GM18520 (cell line): Measurements from ENCODE around the gene NAT16.
"Not testable (repeated sequence)": the region's sequence is repeated elsewhere in the genome, so short reads cannot be mapped to it uniquely, and the experiment has no call there.

Experiments used
- ATAC-seq: cut with Tn5 transposase; IDR thresholded peaks from one replicate; pipeline ENCODE4 v1.9.1; 2021; ENCODE audit not compliant: unreplicated experiment

The NAT16 gene

GRCh38 chr7:101202603-101202918 lies 22.5 kb upstream of the NAT16 start:
- ATAC-seq, result no peak

GRCh38 chr7:101201695-101202602 lies 21.9 kb upstream of the NAT16 start:
- no peak for ATAC-seq

GRCh38 chr7:101200862-101201599 lies 20.9 kb upstream of the NAT16 start, which contains the start of gene MOGAT3:
MOGAT3 (minus strand) TSS chr7:101201036; CDS start chr7:101200854, 182 bp downstream.
- ATAC-seq, result no peak

DNA sequence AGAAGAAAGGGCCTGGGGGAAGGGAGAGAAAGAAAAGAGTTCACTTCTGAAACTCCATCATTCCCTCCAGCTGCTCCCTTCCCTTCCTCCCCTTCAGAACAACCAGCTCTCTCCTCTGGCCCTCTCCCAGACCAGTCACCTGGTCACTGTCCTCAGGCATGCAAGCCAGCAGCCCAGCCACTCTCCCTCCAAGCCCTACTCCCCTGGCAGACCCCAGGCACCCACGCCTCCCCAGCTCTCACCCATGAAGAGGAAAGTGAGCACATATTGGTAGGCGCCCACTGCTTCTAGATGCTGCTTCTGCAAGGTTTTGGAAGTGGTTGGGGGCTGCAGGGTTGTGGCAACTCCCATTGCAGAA lies 20.4 kb upstream of the NAT16 start:
- ATAC-seq, result no peak

GRCh38 chr7:101199522-101199921 lies 19.4 kb upstream of the NAT16 start:
- ATAC-seq, result not testable (repeated sequence)

- no peak for ATAC-seq
Measured at GRCh38 chr7:101198476-101198875, 18.4 kb upstream of the NAT16 start.

- no peak for ATAC-seq
Measured at GRCh38 chr7:101197991-101198390, 17.9 kb upstream of the NAT16 start.

DNA sequence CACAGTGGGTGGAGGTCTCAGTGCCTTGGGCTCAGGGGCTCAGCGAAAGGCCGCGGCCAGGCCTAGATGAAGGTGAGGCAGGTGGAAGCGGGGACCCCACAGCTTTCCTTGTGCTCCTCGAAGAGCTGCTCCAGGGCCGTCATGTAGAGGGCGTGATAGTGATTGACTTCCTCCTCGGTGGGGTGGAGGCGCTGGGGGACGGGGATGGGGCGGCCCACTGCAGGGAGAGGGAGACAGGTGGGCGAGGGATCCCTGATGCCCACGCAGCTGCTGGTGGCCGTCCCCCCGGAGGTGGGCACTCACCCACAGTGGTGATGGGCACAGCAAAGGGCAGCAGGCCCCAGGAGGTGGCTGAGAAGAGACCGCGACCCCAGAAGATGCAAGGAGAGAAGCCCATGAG lies 15.8 kb upstream of the NAT16 start:
- ATAC-seq, result no peak

DNA sequence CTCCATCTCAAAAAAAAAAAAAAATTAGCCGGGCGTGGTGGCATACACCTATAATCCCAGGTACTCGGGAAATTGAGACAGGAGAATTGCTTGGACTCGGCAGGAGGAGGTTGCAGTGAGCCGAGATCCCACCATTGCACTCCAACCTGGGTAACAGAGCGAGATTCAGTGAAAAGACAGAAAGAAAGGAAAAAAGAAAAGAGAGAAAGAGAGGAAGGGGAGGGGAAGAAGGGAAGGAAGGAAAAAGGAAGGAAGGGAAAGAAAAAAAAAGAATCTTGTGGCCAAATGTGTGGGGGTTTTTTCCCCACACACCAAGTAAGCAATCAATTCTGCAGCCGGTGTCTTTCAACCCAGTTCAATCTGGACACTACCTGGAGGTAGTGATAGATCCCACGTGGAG lies 9.0 kb upstream of the NAT16 start:
- no peak for ATAC-seq

DNA sequence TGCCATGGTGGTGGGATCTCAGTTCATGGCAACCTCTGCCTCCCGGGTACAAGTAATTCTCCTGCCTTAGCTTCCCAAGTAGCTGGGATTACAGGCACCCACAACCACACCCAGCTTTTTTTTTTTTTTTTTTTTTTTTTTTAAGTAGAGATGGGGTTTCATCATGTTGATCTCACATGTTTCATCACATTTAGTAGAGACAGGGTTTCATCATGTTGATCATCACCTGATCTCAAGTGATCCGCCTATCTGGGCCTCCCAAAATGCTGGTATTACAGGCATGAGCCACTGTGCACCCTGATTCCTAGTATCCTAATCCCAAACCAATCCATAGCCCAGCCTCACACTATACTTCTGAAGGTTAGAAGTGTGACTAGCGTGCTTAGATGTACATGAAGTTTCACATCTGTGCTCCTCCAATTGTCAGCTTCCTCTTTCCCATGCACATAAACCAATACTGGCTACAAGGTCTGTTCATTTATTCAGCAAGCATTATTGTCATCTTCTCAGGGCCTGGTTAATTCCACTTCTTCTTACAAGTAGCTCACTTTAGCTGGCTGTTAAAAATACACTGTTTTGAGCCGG lies 6.8 kb upstream of the NAT16 start:
- ATAC-seq, result no peak

GRCh38 chr7:101186194-101186593 lies 6.1 kb upstream of the NAT16 start:
- no peak for ATAC-seq

DNA sequence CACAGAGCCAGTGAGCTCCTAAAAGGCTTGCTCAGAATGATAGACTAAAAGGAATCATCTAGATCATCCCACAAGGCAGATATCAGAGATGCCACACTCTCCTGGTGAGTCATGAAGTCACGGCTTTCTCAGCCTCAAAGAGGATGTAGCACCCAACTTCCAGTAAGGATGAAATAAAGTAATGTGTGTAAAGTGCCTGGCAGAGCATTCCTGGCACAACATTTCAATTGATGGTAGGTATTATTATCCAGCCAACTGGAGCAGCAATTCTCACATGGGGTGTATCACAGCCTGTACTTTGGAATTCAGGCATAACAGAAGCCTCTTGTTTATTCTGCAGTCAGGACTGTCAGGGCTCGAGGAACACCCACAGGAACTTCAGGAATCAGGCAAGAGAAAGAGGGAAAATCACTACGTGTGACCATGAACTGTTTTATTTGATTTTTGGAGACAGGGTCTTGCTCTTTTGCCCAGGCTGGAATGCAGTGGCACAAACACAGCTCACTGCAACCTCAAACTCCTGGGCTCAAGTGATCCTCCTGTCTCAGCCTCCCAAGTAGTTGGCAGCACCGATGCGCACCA lies 5.3 kb upstream of the NAT16 start:
- no peak for ATAC-seq

- no peak for ATAC-seq
Measured at GRCh38 chr7:101179713-101180112, 380 bp downstream of the NAT16 start.

- ATAC-seq, result no peak
Measured at GRCh38 chr7:101179117-101179516, 976 bp downstream of the NAT16 start.

DNA sequence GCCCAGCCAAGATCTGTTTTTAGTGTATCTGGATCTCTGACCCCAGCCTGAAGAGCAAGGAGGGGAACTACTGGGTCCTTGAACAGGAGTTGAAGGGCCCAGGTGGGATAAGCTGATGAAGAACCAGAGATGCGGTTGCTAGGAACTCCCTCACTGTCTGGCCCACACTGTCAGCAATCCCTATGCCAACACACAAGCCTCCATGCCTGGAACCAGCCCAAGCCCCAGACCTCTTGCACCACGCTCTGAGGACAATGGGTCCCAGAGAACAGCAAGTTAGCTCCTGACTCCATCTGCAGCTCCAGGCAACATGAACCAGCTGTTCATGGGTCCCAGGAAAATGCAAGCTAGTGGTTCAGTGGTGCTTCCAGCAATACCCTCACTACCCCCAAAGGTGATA lies 2.4 kb downstream of the NAT16 start:
- no peak for ATAC-seq

- ATAC-seq, result no peak
Measured at GRCh38 chr7:101175664-101176063, 4.4 kb downstream of the NAT16 start.

DNA sequence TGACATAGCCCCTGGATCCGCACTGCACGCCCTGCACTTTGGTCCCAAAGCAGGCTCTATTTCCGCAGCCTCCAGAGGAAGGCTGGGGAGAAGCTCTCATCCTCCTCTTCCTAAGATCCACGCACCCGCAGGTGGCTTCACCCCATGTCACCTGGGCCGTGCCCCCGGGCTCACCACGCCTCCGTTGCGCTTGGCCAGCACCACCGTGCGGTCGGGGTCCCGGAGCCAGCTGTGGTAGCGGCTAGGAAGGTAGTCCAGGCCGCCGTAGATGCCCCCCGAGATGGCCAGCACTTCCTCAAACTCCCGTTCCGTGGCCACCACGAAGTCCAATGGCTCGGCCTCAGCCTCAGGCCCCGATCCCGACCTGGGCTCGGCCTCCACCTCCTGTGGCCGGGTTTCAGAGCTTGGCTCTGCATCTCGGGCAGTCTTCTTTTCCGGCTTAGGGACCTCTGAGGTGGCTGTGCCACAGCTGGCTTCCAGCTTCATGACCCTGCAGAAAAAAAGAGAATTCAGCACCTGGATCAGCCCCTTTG lies 5.7 kb downstream of the NAT16 start:
- ATAC-seq, result no peak

DNA sequence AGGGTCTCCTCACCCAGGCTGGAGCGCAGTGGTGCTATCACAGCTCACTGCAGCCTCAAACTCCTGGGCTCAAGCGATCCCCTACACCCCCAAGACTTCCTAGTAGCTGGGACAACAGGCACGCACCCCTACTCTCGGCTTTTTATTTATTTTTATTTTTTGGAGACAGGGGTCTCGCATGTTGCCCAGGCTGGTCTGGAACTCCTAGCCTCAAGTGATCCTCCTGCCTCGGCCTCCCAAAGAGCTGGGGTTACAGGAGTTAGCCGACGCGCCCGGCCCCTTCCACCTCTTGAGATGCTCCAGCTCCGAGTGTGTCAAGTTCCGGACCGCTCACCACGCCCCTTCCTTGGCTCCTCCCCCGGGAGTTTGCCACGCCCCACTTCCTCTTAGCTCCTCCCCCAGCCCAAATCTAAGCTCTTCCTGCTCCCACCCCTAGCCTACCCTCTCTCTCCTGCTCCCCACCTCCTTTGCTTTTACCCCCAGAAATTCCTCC lies 6.3 kb downstream of the NAT16 start:
- no peak for ATAC-seq

DNA sequence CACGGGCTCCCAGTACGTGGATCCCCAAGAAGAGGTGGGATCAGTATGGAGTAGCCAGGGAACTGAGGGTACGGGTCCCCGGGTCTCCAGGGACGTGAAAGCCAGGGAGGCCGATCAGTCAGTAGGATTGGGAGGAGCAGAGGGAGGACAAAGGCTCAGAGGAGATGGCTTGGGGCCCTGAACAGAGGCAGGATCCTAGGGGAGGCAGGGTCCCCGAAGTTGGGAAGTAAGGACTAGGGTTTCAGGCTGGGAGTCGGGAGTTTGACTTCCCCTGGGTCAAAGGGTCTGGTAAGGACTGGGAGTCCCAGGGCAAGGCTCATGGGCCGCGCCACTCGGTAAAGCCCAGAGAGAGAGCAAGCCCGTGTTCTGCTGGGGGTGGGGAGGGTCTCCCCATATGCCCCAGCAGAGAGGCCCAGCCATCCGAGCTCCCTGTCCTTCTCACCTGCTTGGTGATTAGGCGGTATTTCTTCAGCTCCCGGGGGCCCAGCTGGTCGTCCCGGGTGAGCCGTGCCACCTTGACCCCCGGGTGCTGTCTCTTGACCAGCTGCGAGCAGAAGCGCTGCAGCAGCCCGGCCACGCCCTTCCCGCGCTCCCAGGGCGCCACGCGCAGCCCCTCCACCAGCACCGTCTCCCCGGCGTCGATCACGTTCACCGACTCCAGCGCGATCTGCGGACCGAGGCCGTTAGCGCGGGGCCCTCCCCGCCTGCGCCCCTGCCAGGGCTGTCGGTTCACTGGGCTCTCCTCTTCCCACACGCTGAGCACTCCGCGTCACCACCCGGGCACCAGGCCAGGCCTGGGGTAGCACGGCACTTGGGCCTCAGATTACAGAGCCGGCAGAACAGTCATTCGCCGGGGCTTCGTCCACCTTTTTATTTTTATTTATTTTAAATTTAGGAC lies 7.0 kb downstream of the NAT16 start:
- no peak for ATAC-seq
